ACC112 (cell line): Measurements from ENCODE around the gene EIF6.

ENCODE experiments used
- H2AFZ ChIP-seq: fragments of 200-600 bp; sonication (generic); one replicate; pipeline ENCODE4 v1.6.0; 2017; ENCODE audit warnings: antibody characterized with exemption, low read length; ENCODE audit not compliant: unreplicated experiment
- H3K27ac ChIP-seq: fragments of 200-600 bp; sonication (generic); 2 replicates; pipeline ENCODE4 v1.5.1; 2014; ENCODE audit warnings: low read depth, mild to moderate bottlenecking, antibody characterized with exemption, low read length, moderate library complexity
- H3K27me3 ChIP-seq: fragments of 200-600 bp; sonication (generic); 2 replicates; pipeline ENCODE4 v1.6.1; 2014; ENCODE audit warnings: mild to moderate bottlenecking, antibody characterized with exemption, low read length, moderate library complexity, mixed read lengths; ENCODE audit not compliant: insufficient read depth
- H3K36me3 ChIP-seq: fragments of 200-600 bp; sonication (generic); 2 replicates; pipeline ENCODE4 v1.6.1; 2016; ENCODE audit warnings: mild to moderate bottlenecking, antibody characterized with exemption, low read length, moderate library complexity, mixed read lengths; ENCODE audit not compliant: insufficient read depth
- H3K4me1 ChIP-seq: fragments of 200-600 bp; sonication (generic); one replicate; pipeline ENCODE4 v1.6.1; 2016; ENCODE audit warnings: low read length, mixed read lengths; ENCODE audit not compliant: insufficient read depth, unreplicated experiment, control insufficient read depth
- H3K4me3 ChIP-seq: fragments of 200-600 bp; sonication (generic); 2 replicates; pipeline ENCODE4 v1.5.1; 2014; ENCODE audit warnings: mild to moderate bottlenecking, low read depth, low read length
- H3K79me2 ChIP-seq: fragments of 200-600 bp; sonication (generic); one replicate; pipeline ENCODE4 v1.6.0; 2016; ENCODE audit warnings: low read length; ENCODE audit not compliant: control insufficient read depth, unreplicated experiment, insufficient read depth

Gene EIF6

GRCh38 chr20:35235881-35236280 lies 48.7 kb downstream of the EIF6 start:
- no peaks in the 10 kb centered on the region for H3K36me3 ChIP-seq
- H3K27me3 ChIP-seq: no peaks in the 10 kb centered on the region
- H2AFZ ChIP-seq: no peak overlapping the region
- no peak overlapping the region for H3K4me3 ChIP-seq
- peaks cover 3% of the 10 kb centered on the region for H3K4me1 ChIP-seq
- H3K27ac ChIP-seq: no peak overlapping the region
- H3K79me2 ChIP-seq: no peaks in the 10 kb centered on the region

DNA sequence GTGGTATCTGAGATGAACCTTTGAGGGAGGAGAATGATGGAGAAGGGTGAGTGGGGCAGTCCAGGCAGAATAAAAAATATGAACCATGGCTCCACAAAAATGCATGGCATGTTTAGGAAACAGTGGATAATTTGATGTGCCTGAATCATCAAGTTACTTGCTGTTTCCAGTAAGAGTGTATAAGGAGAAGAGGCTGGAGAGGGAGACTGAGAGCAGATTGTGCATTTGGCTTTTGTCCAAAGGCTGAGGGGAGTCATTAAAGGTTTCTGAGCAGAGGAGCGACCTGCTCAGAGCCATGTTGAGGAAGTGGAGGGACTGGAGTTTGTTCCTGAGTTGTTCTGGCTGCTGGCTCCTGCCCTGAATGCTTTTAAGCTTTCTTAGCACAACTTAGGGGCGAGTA lies 52.0 kb downstream of the EIF6 start:
- H3K27me3 ChIP-seq: peaks cover 10% of the 10 kb centered on the region
- H3K27ac ChIP-seq: no peak overlapping the region
- peaks cover 3% of the 10 kb centered on the region for H3K4me1 ChIP-seq
- no peak overlapping the region for H2AFZ ChIP-seq
- H3K36me3 ChIP-seq: no peaks in the 10 kb centered on the region
- H3K4me3 ChIP-seq: no peak overlapping the region
- H3K79me2 ChIP-seq: no peaks in the 10 kb centered on the region
